ENCODE data around the gene RAB18.

DNA sequence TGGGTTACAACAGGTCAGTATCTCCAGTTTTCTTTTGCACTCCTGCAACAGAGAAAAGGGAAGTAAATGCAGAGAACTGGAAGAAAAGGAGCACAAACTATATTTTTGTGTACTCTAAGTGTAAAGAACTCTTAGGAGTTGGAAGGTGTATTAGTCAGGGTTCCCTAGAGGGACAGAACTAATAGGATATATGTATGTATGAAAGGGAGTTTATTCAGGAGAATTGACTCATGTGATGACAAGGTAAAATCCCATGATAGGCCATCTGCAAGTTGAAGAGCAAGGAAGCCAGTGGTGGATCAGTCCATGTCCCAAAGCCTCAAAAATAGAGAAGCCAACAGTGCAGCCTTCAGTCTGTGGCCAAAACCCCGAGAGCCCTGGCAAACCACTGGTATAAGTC lies 22.6 kb upstream of the RAB18 start:
- TF ChIP-seq GATA2 (CRISPR knock-in tag; IDR thresholded peaks at IDR 0.05) (no peak), ZNF644 (tag; IDR thresholded peaks at IDR 0.05; ENCODE audit: low read depth) (no peak), GTF2F1 (IDR thresholded peaks at IDR 0.05; ENCODE audit: low read depth, low read length) (no peak), NFE2 (IDR thresholded peaks at IDR 0.05; ENCODE audit: low read depth) (no peak), CHD1 (IDR thresholded peaks at IDR 0.05; ENCODE audit: low read length) (no peak), SMAD1 (IDR thresholded peaks at IDR 0.05; ENCODE audit: low read depth, low read length, partially characterized antibody) (no peak), CHD2 (IDR thresholded peaks at IDR 0.05; ENCODE audit: low read depth, low read length) (no peak), EP300 (IDR thresholded peaks at IDR 0.05; ENCODE audit: low read length) (no peak), DDX20 (tag; IDR thresholded peaks at IDR 0.05; ENCODE audit: low read depth) (no peak)

Data from K562 (cell line).